ENCODE data around the gene TOM1L1. TPM values are rescaled to one million over a fixed set of nuclear protein-coding genes. Genes with fewer than 3 reads are reported as not detected.
"Not testable (repeated sequence)": the region's sequence is repeated elsewhere in the genome, so short reads cannot be mapped to it uniquely, and the experiment has no call there.

Gene TOM1L1, protein sequence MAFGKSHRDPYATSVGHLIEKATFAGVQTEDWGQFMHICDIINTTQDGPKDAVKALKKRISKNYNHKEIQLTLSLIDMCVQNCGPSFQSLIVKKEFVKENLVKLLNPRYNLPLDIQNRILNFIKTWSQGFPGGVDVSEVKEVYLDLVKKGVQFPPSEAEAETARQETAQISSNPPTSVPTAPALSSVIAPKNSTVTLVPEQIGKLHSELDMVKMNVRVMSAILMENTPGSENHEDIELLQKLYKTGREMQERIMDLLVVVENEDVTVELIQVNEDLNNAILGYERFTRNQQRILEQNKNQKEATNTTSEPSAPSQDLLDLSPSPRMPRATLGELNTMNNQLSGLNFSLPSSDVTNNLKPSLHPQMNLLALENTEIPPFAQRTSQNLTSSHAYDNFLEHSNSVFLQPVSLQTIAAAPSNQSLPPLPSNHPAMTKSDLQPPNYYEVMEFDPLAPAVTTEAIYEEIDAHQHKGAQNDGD
- total RNA-seq (2014; rRNA removed; shearing (Covaris generic); ENCODE audit: low replicate concordance) = 33.9 and 35.2 TPM in 2 replicates

DNA sequence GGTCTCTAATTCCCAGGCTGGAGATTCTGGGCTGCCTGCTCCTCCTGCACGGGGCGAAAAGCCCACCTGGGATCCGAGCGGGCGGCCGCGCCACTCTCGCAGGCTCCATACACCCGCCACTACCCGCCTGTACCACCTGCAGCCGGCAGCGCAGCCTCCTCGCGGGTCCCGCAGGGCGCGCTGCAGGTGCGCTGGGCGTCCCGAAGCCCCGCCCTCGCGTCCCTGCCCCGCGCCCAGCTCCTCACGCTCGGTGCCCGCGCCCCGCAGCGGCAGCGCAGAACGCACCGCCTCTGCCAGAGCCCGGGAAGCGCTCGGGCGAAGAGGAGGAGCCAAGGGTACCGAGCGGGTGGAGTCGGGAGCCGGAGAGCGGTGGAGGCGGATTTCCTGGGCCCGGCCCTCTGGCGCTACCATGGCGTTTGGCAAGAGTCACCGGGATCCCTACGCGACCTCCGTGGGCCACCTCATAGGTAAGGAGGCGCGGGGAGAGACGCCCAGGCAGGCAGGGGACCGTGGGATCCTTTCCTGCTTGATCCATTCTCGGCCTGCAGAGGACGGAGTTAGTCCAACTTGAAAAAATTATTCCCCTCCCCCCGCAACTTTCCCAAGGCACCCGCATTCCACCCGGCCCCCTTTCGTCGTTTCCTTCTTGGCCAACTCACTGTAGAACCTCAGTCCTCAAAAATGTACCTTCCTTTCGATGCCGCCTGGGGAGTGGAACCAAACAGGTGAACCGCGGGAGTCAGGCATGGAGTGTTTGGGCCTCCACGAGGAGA is at the start of gene TOM1L1:
TOM1L1 (plus strand) TSS at position 396 of the 773 bp plus-strand sequence; CDS start at position 410, 14 bp downstream.
- DNase-seq (ENCODE audit: low read depth) = peak; percentile 88
- in situ Hi-C loops (cut with HindIII; ENCODE audit: low pct_unique_long_range_greater_than_20kb, low sequenced_read_pairs) = no loop called here

DNA sequence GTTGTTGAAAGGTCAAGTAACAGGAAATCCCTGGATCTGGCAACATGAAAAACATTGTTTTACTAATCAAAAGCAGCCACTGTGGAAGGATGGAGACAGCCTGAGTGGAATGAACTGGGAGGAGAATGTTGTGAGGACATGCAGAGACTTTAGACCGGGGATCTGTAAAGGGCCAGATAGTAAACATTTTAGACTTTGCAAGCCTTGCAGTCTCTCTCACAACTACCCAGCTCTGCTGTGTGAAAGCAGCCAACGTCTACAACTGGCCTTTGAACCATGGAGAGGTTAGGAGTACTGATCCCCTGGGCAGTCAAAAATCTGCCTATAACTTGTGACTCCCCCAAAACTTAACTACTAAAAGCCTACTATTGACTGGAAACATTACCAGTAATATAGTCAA is 41.5 kb upstream of the TOM1L1 start:
- in situ Hi-C loops (cut with HindIII; ENCODE audit: low pct_unique_long_range_greater_than_20kb, low sequenced_read_pairs) = no loop called here
- DNase-seq (ENCODE audit: low read depth) = no peak

DNA sequence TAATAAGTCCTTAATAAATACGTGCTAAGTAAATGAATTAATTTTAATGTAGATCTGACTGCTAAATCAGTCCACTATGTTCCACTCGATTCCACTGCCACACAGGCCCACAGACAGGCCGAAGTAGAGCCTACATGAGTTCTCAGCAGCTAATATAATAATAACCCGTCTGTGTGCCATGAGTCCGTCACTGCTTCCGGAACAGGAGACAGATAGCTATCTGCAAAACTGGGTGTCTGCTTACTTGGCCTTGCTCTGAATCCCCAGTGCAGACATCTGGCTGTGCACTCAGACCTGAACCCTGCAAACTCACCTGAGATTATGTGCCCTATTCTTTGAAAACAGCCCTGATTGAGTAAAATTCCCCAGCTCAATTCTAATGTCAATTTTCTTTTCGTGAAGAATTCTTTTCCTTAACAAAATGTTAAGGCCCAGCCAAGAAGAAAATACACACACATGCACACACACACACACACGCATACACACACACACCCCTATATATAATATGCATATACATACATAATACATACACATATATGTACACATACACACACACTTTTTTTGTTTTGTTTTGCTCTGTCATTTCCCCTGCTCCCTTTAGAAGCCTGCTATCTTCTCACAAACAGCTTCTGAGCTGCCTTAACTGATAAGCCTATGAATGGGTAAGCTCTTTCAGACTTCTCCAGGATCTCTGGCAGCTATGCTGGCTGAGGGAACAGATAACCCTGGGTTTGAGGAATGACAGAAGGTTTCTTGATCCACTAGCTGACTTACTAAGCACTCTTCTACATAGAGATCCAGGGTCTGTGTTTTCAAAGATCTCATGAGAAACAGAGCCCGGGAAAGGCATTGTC is 39.8 kb upstream of the TOM1L1 start:
- in situ Hi-C loops (cut with HindIII; ENCODE audit: low pct_unique_long_range_greater_than_20kb, low sequenced_read_pairs) = no loop called here

DNA sequence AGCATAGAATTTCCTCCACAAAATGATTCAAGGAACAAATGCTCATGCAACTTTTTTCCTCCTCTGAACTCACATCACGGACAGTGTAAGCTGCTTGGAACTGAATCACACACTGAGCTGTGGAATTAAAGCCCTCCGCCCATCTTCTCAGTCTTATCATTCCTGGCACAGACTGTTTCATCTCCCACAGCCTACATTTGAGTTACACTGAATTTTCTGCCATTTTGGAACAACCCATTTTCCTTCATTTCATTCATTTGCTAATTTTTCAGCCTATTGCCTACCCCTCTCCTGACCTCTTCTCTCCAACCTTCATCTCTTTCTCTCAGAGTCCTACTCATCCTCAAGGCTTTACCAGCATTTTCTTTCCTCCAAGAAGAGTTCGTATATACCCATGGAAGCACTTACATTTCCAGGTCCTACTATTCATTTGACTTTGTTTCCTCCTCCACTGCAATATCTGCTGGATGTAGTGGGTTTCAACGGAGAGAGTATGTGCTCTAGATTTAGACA is 39.1 kb upstream of the TOM1L1 start:
- DNase-seq (ENCODE audit: low read depth) = no peak
- in situ Hi-C loops (cut with HindIII; ENCODE audit: low pct_unique_long_range_greater_than_20kb, low sequenced_read_pairs) = no loop called here

More for the DNA sequence above, 39.8 kb upstream of the TOM1L1 start:
- DNase-seq (ENCODE audit: low read depth) = no peak

DNA sequence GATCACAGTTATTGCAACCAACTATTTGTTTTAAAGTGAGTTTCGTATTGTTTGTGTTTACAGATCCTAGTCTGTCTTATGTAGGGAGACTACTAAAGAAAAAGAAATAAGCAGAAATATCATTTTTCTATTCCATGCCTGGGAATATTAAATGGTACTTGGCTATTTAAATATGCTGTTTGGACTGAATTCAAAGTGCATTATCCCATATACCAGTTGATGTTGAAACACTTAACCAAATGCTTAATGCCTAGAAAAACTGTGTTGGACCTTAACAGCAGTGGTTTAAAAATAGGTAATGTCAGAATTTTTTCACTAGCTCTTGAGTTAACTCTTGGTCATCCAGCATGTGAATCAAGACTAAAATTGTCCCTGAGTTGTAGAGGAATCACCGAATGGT is 37.5 kb upstream of the TOM1L1 start:
- no peak for DNase-seq (ENCODE audit: low read depth)
- in situ Hi-C loops (cut with HindIII; ENCODE audit: low pct_unique_long_range_greater_than_20kb, low sequenced_read_pairs) = no loop called here

DNA sequence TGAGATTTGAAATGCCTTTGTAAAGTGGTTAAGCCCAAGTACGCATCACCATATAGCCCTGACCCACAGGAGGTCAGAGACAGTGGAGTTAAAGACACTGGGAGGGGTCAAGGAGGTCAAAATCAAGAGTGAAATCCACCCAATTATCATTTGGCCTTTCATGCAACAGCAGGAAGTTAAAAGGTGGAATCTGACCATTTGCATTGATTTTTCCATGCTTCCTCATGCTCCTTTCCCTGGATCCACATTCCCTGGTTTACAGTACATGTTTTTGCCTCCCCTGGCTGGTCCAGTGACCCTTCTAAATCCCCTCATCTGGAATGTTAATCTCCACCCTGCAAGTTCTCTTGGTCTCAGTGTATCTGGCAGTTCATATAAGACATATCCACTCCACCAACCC is 36.6 kb upstream of the TOM1L1 start:
- no peak for DNase-seq (ENCODE audit: low read depth)
- in situ Hi-C loops (cut with HindIII; ENCODE audit: low pct_unique_long_range_greater_than_20kb, low sequenced_read_pairs) = no loop called here

DNA sequence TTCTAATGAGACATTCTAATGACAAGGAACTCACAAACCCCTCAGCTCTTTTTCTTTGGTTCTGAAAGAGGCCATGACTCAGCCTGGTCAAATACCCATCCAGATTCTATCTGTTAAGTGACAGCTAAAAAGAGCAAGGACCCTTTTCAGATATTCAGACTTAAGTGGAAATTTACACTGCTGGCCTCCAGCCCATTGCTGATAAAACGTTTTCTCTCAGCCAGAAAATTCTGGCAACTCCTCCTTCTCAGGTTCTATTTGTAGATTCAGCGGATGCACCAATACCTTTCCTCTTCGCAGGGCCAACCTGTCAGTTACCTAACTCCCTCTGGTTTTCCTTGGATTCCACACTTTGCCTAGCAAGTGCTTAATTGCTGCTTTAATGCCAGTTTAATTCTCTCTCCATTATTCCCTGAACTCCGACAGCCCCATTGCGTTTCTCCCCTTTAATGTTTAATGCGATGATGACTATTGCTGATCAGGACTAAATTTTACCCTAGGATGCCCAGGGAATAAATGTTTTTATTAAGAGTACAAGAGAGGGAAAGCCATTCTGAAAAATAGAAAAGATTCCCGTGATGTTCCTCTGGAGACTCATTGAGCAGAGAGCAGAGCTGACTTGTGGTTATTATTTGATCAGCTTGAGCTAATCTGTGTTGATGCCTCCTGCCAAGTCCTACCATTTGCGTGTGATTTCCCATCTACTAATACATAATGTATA is 35.9 kb upstream of the TOM1L1 start:
- DNase-seq (ENCODE audit: low read depth) = no peak
- in situ Hi-C loops (cut with HindIII; ENCODE audit: low pct_unique_long_range_greater_than_20kb, low sequenced_read_pairs) = no loop called here

DNA sequence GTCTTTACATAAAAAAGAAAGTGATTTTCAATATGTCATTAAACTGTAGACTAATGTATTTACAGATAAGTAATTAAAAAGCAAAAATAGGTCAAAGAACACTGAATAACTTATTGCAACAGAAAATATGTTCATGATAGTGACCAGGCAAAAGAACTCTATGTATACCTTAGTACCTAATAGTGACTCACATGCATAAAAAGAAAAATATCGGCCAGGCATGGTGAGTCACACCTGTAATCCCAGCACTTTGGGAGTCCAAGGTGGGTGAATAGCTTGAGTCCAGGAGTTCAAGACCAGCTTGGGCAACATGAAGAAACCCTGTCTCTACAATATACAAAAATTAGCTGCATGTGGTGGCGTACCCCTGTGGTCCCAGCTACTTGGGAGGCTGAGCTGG is 33.0 kb upstream of the TOM1L1 start:
- in situ Hi-C loops (cut with HindIII; ENCODE audit: low pct_unique_long_range_greater_than_20kb, low sequenced_read_pairs) = no loop called here
- DNase-seq (ENCODE audit: low read depth) = no peak

DNA sequence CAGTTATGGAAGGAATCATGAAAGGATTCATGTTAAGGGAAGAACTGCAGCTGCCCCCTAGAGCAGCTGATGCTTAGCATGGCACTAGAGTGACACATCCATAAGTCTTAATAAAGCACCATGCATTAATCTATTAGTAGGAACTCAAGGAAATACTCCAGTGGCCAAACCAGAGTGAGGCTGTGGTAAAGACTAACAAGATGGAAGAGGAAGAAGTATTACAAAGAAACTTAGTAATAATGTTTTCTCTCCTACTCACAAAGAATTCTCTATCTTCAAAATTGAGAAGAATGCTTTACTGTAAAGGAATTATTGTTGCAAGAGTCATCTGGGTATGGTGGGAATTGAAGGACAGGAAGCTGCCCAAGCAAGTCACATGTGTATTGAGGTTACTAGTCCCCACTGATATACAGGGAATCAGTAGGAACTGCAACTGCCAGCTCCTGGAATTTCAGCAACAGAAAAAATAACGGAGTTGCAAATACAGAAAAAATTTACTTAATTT is 29.9 kb upstream of the TOM1L1 start:
- in situ Hi-C loops (cut with HindIII; ENCODE audit: low pct_unique_long_range_greater_than_20kb, low sequenced_read_pairs) = no loop called here
- DNase-seq (ENCODE audit: low read depth) = no peak

DNA sequence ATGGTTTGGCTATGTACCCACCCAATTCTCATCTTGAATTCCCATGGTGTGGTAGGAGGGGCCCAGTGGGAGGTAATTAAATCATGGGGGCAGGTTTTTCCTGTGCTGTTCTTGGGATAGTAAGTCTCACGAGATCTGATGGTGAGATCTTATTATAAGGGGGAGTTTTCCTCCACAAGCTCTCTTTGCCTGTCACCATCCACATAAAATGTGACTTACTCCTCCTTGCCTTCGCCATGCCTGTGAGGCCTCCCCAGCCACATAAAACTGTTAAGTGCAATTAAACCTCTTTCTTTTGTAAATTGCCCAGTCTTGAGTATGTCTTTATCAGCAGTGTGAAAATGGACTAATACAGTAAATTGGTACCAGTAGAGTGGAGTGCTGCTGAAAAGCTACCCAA is 24.7 kb upstream of the TOM1L1 start:
- in situ Hi-C loops (cut with HindIII; ENCODE audit: low pct_unique_long_range_greater_than_20kb, low sequenced_read_pairs); DNase-seq (ENCODE audit: low read depth): not testable (repeated sequence)

DNA sequence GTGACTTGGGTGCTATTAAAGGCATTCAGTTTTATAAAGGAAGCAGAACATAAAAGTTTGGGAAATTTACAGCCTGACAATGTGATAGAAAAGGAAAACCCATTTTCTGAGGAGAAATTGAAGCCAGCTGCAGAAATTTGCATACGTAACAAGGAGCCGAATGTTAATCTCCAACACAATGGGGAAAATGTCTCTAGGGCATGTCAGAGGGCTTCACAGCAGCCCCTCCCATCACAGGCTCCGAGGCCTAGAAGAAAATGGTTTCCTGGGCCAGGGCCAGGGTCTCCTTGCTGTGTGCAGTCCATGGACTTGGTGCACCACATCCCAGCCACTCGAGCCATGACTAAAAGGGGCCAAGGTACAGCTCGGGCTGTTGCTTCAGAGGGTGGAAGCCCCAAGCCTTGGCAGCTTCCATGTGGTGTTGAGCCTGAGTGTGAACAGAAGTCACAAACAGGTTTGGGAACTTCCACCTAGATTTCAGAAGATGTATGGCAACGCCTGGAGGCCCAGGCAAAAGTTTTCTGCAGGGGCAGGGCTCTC is 23.9 kb upstream of the TOM1L1 start:
- in situ Hi-C loops (cut with HindIII; ENCODE audit: low pct_unique_long_range_greater_than_20kb, low sequenced_read_pairs) = no loop called here
- no peak for DNase-seq (ENCODE audit: low read depth)

DNA sequence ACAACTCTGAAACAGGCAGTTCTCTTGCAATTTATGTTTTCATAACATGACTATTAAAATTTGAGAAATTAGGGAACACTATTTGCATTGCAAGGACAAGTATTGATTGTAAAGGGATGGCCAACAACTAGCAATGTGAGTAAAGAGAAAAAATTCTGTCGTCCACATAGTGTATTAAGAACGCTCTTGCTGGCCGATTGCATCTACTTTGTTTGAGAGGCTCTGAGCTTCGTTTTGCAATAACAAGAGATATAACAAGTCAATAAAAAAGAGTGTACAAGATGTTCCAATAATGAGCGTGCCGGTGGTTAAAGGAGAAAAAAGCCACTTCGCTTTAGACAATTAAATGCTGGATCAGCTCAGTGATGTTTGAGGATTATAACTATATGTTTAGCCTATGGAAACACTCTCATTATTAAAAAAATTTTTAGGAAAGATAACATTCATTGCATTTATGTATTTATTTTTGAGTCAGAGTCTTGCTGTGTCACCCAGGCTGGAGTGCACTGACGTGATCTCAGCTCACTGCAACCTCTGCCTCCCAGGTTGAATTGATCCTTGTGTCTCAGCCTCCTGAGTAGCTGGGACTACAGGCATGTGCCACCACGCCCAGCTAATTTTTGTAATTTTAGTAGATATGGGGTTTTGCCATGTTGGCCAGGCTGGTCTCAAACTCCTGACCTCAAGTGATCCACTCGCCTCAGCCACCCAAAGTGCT is 19.2 kb upstream of the TOM1L1 start:
- in situ Hi-C loops (cut with HindIII; ENCODE audit: low pct_unique_long_range_greater_than_20kb, low sequenced_read_pairs) = no loop called here

DNA sequence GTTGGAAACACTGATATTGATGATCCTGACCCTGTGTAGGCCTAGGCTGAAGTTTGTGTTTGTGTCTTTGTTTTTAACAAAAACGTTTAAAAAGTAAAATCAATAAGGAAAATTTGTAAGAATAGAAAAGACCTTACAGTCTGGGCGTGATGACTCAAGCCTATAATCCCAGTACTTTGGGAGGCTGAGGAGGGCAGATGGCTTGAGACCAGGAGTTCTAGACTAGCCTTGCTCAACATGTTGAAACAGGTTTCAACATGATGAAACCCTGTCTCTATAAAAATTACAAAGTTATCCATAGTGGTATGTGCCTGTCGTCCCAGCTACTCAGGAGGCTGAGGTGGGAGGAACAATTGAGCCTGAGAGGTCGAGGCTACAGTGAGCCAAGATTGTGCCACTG is 18.3 kb upstream of the TOM1L1 start:
- no peak for DNase-seq (ENCODE audit: low read depth)
- in situ Hi-C loops (cut with HindIII; ENCODE audit: low pct_unique_long_range_greater_than_20kb, low sequenced_read_pairs) = no loop called here

More for the DNA sequence above, 19.2 kb upstream of the TOM1L1 start:
- no peak for DNase-seq (ENCODE audit: low read depth)

DNA sequence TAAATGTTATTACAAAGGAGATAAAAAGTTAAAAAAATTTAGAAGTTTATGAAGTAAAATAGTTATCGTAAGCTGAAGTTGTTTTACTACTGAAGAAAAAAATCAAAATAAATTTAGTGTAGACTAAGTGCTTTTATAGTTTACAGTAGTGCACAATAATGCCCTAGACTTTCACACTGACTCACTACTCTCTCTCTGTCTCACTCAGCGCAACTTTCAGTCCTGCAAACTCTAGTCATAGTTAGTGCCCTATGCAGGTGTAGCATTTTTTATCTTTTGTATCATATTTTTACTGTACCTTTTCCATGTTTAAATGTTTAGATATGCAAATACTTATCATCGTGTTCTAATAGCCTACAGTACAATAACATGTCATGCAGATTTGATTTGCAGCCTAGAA is 17.7 kb upstream of the TOM1L1 start:
- in situ Hi-C loops (cut with HindIII; ENCODE audit: low pct_unique_long_range_greater_than_20kb, low sequenced_read_pairs) = no loop called here
- DNase-seq (ENCODE audit: low read depth) = no peak

DNA sequence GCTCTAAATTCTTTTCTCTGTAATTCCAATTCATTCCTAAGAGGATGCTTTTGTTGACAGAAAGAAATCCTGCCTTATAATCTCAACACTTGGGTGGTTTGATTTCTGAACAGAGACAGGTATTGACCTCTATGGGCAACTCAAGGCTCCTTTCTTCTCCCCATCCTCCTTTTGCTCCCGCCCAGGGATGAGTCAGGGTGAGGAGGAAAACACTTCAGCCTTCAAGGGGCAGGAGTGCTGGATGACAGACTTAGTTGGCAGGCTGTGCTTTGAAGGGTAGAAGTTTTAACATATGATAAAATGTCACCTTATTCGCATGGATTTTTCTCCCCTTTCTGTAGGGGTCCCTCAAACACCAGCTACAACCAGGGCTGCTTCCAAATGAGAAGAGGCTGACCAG is 16.7 kb upstream of the TOM1L1 start:
- no peak for DNase-seq (ENCODE audit: low read depth)
- in situ Hi-C loops (cut with HindIII; ENCODE audit: low pct_unique_long_range_greater_than_20kb, low sequenced_read_pairs) = no loop called here

DNA sequence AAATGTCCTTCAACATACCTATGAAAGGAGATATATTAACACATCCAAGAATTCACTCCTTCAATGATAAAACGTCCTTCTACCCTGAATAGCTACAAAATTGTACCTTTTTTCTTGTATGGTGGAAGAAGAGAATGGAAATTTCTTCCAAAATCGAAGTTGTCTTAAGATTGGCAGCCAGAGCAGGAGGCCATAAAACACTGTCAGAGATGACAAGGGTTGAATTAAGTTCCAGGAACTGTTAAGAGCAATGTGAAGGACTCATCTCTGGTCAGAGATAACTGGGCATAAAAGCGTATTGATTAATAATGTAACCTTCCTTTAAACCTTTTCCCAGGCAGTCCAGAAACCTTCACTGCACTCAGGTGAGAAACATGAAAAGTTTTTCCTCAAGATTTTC is 12.9 kb upstream of the TOM1L1 start:
- no peak for DNase-seq (ENCODE audit: low read depth)
- in situ Hi-C loops (cut with HindIII; ENCODE audit: low pct_unique_long_range_greater_than_20kb, low sequenced_read_pairs) = no loop called here

DNA sequence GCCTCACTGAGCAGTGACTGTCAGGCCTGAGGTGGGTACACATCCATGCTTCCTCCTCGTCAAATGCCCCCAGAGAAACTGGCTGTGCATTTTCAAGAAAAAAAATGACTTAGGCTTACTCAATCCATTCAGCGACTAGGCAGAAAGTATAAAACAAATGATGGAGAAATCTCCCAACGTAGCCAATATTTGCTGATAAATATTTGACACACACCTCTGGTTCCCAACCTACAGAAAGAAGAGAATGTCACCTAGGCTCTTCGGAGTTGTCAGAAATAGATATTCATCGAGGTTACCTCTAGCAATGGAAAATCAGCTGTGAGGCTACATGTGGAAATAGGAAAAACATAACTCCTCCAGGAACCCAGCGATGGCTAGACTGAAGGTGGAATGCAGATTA is 12.4 kb upstream of the TOM1L1 start:
- DNase-seq (ENCODE audit: low read depth) = no peak
- in situ Hi-C loops (cut with HindIII; ENCODE audit: low pct_unique_long_range_greater_than_20kb, low sequenced_read_pairs) = no loop called here
